ENCODE measurements around the gene RABGAP1L. TPM values are rescaled to one million over a fixed set of nuclear protein-coding genes. Genes with fewer than 3 reads are reported as not detected.

The RABGAP1L gene
- total RNA-seq, 2 donors from 2014 or later: 37.9 to 59.8 TPM

- H3K4me1 ChIP-seq (ENCODE audit: control insufficient read depth in 1 of 2, low read depth in 2 of 2): peaks cover 18 to 33% of the 10 kb centered on the region in 2 donors
- peaks cover 3% of the 10 kb centered on the region for H3K36me3 ChIP-seq
- no peaks in the 10 kb centered on the region for H3K27me3 ChIP-seq (replicated peaks; ENCODE audit: insufficient read depth)
- ATAC-seq (ENCODE audit: insufficient number of reproducible peaks, low FRiP score, low read depth): no peak
- no peak for DNase-seq (ENCODE audit: low spot score)
- H3K9me3 ChIP-seq: no peaks in the 10 kb centered on the region
- TF ChIP-seq CTCF (IDR thresholded peaks at IDR 0.05): no peak
- no peak overlapping the region for H3K4me3 ChIP-seq
- H3K27ac ChIP-seq: no peak overlapping the region
These were observed 845.9 kb downstream of the RABGAP1L start for GRCh38 chr1:175005085-175005783.

- H3K27me3 ChIP-seq (replicated peaks; ENCODE audit: insufficient read depth): no peaks in the 10 kb centered on the region
- no peak for ATAC-seq (ENCODE audit: insufficient number of reproducible peaks, low FRiP score, low read depth)
- H3K9me3 ChIP-seq: no peaks in the 10 kb centered on the region
- H3K4me3 ChIP-seq: no peak overlapping the region
- no peak for DNase-seq (ENCODE audit: low spot score)
- TF ChIP-seq CTCF (IDR thresholded peaks at IDR 0.05): no peak
- peaks cover 30% of the 10 kb centered on the region for H3K36me3 ChIP-seq
- no peak overlapping the region for H3K27ac ChIP-seq
- peaks cover 0 to 2% of the 10 kb centered on the region in 2 donors for H3K4me1 ChIP-seq (ENCODE audit: control insufficient read depth in 1 of 2, low read depth in 2 of 2)
These were observed 850.2 kb downstream of the RABGAP1L start for GRCh38 chr1:175009532-175009931.

GRCh38 chr1:175013445-175013844 lies 854.1 kb downstream of the RABGAP1L start:
- H3K27me3 ChIP-seq (replicated peaks; ENCODE audit: insufficient read depth): no peaks in the 10 kb centered on the region
- H3K4me3 ChIP-seq: no peak overlapping the region
- TF ChIP-seq CTCF (IDR thresholded peaks at IDR 0.05): no peak
- H3K4me1 ChIP-seq (ENCODE audit: control insufficient read depth in 1 of 2, low read depth in 2 of 2): peaks cover 0 to 2% of the 10 kb centered on the region in 2 donors
- ATAC-seq (ENCODE audit: insufficient number of reproducible peaks, low FRiP score, low read depth) (no peak), DNase-seq (ENCODE audit: low spot score) (no peak)
- no peak overlapping the region for H3K27ac ChIP-seq
- no peaks in the 10 kb centered on the region for H3K9me3 ChIP-seq
- H3K36me3 ChIP-seq: peaks cover 55% of the 10 kb centered on the region

- no peak overlapping the region for H3K4me3 ChIP-seq
- no peaks in the 10 kb centered on the region for H3K27me3 ChIP-seq (replicated peaks; ENCODE audit: insufficient read depth)
- ATAC-seq (ENCODE audit: insufficient number of reproducible peaks, low FRiP score, low read depth) (no peak), DNase-seq (ENCODE audit: low spot score) (no peak)
- H3K27ac ChIP-seq: no peak overlapping the region
- no peaks in the 10 kb centered on the region for H3K9me3 ChIP-seq
- TF ChIP-seq CTCF (IDR thresholded peaks at IDR 0.05): no peak
- peaks cover 55% of the 10 kb centered on the region for H3K36me3 ChIP-seq
- no peaks in the 10 kb centered on the region for H3K4me1 ChIP-seq (ENCODE audit: control insufficient read depth in 1 of 2, low read depth in 2 of 2)
These were observed 855.9 kb downstream of the RABGAP1L start for GRCh38 chr1:175015243-175015642.

- ATAC-seq (ENCODE audit: insufficient number of reproducible peaks, low FRiP score, low read depth) (no peak), DNase-seq (ENCODE audit: low spot score) (no peak)
- TF ChIP-seq CTCF (IDR thresholded peaks at IDR 0.05): no peak
- Histone ChIP-seq H3K4me3 (no peak overlapping the region), H3K4me1 (ENCODE audit: control insufficient read depth in 1 of 2, low read depth in 2 of 2) (peaks cover 5 to 13% of the 10 kb centered on the region in 2 donors), H3K36me3 (peaks cover 28% of the 10 kb centered on the region), H3K27me3 (replicated peaks; ENCODE audit: insufficient read depth) (no peaks in the 10 kb centered on the region), H3K27ac (no peak overlapping the region), H3K9me3 (no peaks in the 10 kb centered on the region)
These were observed 860.2 kb downstream of the RABGAP1L start for GRCh38 chr1:175019524-175019923.

All from thoracic aorta (tissue), 2 donors.